ENCODE data around the gene TIMM44. TPM values are rescaled to one million over a fixed set of nuclear protein-coding genes. Genes with fewer than 3 reads are reported as not detected.

Gene TIMM44, protein sequence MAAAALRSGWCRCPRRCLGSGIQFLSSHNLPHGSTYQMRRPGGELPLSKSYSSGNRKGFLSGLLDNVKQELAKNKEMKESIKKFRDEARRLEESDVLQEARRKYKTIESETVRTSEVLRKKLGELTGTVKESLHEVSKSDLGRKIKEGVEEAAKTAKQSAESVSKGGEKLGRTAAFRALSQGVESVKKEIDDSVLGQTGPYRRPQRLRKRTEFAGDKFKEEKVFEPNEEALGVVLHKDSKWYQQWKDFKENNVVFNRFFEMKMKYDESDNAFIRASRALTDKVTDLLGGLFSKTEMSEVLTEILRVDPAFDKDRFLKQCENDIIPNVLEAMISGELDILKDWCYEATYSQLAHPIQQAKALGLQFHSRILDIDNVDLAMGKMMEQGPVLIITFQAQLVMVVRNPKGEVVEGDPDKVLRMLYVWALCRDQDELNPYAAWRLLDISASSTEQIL
- 48.4 and 54.2 TPM in 2 replicates for total RNA-seq

GRCh38 chr19:7943444-7944176 lies at the start of gene TIMM44:
TIMM44 (minus strand) TSS chr19:7943666; CDS start chr19:7943651, 15 bp downstream.

GRCh38 chr19:7926021-7926726 lies 17.3 kb downstream of the TIMM44 start, which contains the start of gene CTXN1:
CTXN1 (minus strand) TSS chr19:7926135; CDS start chr19:7925538, 597 bp downstream.

DNA sequence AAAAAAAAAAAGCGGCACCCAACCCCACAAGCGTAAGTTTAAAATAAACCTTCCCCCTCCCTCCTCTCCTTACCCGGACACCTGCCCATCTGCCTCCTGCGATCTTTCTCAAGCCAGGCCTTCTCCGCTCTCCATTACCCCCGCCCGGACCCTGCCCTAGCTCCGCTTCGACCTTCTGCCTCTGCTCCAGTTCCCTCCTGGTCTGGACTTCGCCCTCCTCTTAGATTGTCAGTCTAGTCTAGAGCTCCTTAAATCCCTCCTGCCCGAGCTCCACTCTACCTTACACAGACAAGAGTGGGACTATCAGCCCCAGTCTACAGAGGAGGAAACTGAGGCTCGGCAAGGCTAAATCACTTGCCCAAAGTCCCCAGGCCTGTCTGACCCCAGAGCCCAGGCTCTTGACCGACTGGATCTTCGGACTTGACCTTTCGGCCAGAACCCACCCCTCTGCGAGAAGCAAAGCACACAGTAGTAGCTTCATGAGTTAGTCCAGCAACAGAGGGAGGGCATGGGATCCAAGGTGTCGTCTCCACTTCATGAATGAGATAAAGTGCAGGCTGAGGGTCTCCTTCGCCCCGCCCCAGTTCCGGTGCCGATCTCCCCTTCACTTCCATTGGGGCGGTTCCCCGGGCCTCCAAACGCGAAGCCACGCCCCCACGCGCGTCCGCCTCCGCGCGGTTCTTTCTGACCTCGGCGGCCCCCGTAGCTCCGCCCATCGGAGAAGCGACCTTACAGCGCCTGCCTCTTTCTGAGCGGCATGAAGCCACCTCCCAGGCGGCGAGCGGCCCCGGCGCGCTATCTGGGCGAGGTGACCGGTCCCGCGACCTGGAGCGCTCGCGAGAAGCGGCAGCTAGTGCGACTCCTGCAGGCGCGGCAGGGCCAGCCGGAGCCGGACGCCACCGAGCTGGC lies 23.6 kb downstream of the TIMM44 start, which contains the start of gene SNAPC2:
Gene SNAPC2 (plus strand): TSS at position 729 of the 909 bp plus-strand sequence. CDS start 29 bp downstream, at position 758.

DNA sequence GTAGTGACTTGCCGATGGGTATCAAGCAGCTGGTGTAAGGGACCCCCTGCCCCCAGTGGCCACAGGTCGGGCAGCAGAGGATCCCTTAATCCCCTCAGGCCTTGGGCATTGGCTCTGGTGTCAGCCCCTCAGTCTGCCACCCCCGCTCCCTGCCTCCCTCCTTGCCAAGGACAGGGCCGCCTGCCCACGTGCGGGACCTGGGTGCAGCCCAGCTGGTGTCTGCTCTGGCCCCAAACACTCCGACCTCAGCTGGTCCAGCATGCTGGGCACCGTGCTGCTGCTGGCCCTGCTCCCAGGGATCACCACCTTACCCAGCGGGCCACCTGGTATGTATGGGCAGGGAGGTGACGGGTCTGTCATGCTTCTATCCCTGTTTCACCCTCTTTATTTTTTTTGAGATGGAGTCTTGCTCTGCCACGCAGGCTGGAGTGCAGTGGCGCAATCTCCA lies 28.8 kb downstream of the TIMM44 start, which contains the start of gene TGFBR3L:
Gene TGFBR3L (plus strand): TSS at position 233 of the 448 bp plus-strand sequence.

DNA sequence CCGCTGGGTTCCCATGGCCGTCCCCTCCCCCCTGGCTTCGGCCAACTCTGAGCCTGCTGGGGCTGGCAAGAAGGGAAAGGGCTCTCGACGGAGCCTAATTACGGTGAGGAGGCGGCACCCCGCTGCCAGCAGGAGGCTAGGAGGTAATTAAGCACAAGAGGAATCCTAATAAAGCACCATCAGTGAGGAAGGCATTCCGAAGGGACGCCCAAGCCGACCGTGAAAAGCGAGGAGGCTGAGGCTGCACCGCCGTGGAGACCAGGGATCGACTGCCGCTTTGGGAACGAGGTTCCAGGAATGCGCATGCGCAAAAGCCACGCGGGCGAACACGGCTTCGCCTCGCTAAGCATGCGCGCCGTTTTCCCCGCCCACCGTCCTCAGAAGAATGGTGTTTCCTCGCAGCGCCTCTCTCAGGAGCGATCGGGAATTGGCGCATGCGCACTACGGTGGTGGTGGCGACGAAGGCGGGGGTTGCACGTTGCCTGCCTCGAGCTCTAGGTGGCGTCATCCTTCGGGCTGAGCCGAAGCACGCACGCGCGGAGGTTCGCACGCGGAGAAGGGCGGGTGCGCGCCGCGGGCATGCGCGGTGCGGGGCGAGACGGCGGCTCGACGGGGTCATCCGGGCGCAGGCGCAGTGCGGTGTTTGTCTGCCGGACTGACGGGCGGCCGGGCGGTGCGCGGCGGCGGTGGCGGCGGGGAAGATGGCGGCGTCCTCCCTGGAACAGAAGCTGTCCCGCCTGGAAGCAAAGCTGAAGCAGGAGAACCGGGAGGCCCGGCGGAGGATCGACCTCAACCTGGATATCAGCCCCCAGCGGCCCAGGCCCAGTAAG lies 40.0 kb downstream of the TIMM44 start, which contains the start of gene MAP2K7:
Gene MAP2K7 (plus strand): TSS at position 634 of the 830 bp plus-strand sequence. CDS start 68 bp downstream, at position 702.

GRCh38 chr19:7888145-7888825 lies 55.2 kb downstream of the TIMM44 start, which contains the start of gene LRRC8E:
LRRC8E (plus strand) TSS chr19:7888510; CDS start chr19:7895604, 7,094 bp downstream.

Other genes starting within 250 kb of the TIMM44 start
- gene FCER2, start 241.5 kb downstream of the TIMM44 start, total RNA-seq = not detected in 2 replicates
- gene CLEC4G, start 211.6 kb downstream of the TIMM44 start, total RNA-seq = not detected in 2 replicates
- not detected in 2 replicates for gene CD209, start 196.1 kb downstream of the TIMM44 start, total RNA-seq
- gene CLEC4M, start 180.4 kb downstream of the TIMM44 start, total RNA-seq = not detected in 2 replicates
- 13.6 and 15.2 TPM in 2 replicates for gene EVI5L, start 113.4 kb downstream of the TIMM44 start, total RNA-seq
- gene PRR36, start 69.3 kb downstream of the TIMM44 start, total RNA-seq = not detected in 2 replicates
- gene LRRC8E, start 55.2 kb downstream of the TIMM44 start, total RNA-seq = 5.5 and 6.9 TPM in 2 replicates
- gene MAP2K7, start 39.8 kb downstream of the TIMM44 start, total RNA-seq = 8.1 and 8.9 TPM in 2 replicates
- gene TGFBR3L, start 28.8 kb downstream of the TIMM44 start, total RNA-seq = 0.92 and 1.1 TPM in 2 replicates
- 13.5 and 18.9 TPM in 2 replicates for gene SNAPC2, start 23.3 kb downstream of the TIMM44 start, total RNA-seq
- 2.0 and 2.1 TPM in 2 replicates for gene CTXN1, start 17.5 kb downstream of the TIMM44 start, total RNA-seq
- gene ELAVL1, start 62.0 kb upstream of the TIMM44 start, total RNA-seq = 30.0 and 39.6 TPM in 2 replicates
- not detected in 2 replicates for gene CCL25, start 109.1 kb upstream of the TIMM44 start, total RNA-seq
- gene FBN3, start 205.9 kb upstream of the TIMM44 start, total RNA-seq = not detected in 2 replicates

Measured in aortic smooth muscle cell (primary cell).